Spleen (tissue), 11 donors: ENCODE measurements around the gene GPR35. TPM values are rescaled to one million over a fixed set of nuclear protein-coding genes. Genes with fewer than 3 reads are reported as not detected.
A peak's percentile ranks its signal among the peaks of the same experiment; 100 is the strongest.

ENCODE experiments used
- DNase-seq: peaks from one replicate; pipeline ENCODE4 v3.0.0-alpha.2; 2020
- H3K27ac ChIP-seq, 8 donors: fragments of 200-600 bp; sonication (generic) in 7 of 8; 1 replicate in 4 of 8; 2 replicates in 4 of 8; pipeline versions ENCODE4 v1.5.0 to v1.8.0; 2016 to 2021; ENCODE audit warnings: inconsistent platforms in 4 of 8, mild to moderate bottlenecking in 4 of 8, moderate library complexity in 1 of 8
- H3K27me3 ChIP-seq, 7 donors: fragments of 200-600 bp; sonication (generic) in 6 of 7; replicated peaks in 1 of 7; 1 replicate in 4 of 7; 2 replicates in 3 of 7; pipeline versions ENCODE4 v1.5.0 to v1.8.0; 2016 to 2021; ENCODE audit warnings: inconsistent platforms in 3 of 7, mild to moderate bottlenecking in 1 of 7
- H3K36me3 ChIP-seq, 6 donors: fragments of 200-600 bp; sonication (generic) in 5 of 6; 1 replicate in 4 of 6; 2 replicates in 2 of 6; pipeline versions ENCODE4 v1.5.0 to v1.8.0; 2016 to 2021; ENCODE audit warnings: inconsistent platforms in 2 of 6
- H3K4me1 ChIP-seq, 6 donors: fragments of 200-600 bp; sonication (generic) in 5 of 6; 1 replicate in 3 of 6; 2 replicates in 3 of 6; pipeline versions ENCODE4 v1.5.0 to v1.8.0; 2016 to 2021; ENCODE audit warnings: inconsistent platforms in 3 of 6
- H3K4me3 ChIP-seq, 8 donors: fragments of 200-600 bp; sonication (generic) in 7 of 8; 1 replicate in 4 of 8; 2 replicates in 4 of 8; pipeline versions ENCODE4 v1.5.0 to v1.8.0; 2016 to 2021; ENCODE audit warnings: inconsistent platforms in 4 of 8, mild to moderate bottlenecking in 4 of 8, moderate library complexity in 2 of 8
- H3K9me3 ChIP-seq, 8 donors: fragments of 200-600 bp; sonication (generic) in 7 of 8; 1 replicate in 4 of 8; 2 replicates in 4 of 8; pipeline versions ENCODE4 v1.5.0 to v1.8.0; 2016 to 2021; ENCODE audit warnings: inconsistent platforms in 4 of 8
- CTCF ChIP-seq, 11 experiments: fragments of 200-600 bp in 7 of 11; fragments of 450-650 bp in 4 of 11; sonication (generic) in 4 of 11; IDR thresholded peaks in 8 of 11; conservative IDR thresholded peaks in 3 of 11; 1 replicate in 7 of 11; 2 replicates in 4 of 11; pipeline versions ENCODE4 v1.4.0 to v1.8.0; 2016 to 2021; ENCODE audit warnings: antibody characterized with exemption in 11 of 11, inconsistent platforms in 4 of 11, mild to moderate bottlenecking in 1 of 11
- POLR2A ChIP-seq, 3 donors: fragments of 450-650 bp; IDR thresholded peaks; one replicate each; pipeline ENCODE4 v1.5.1; 2017; ENCODE audit warnings: antibody characterized with exemption in 3 of 3, mild to moderate bottlenecking in 1 of 3
- POLR2AphosphoS5 ChIP-seq, 3 donors: sonication (generic); formaldehyde crosslinking; IDR thresholded peaks; one replicate each; pipeline ENCODE4 v1.5.1; 2017; ENCODE audit warnings: antibody characterized with exemption in 3 of 3
- WGBS, 5 donors: extraction: QIAGEN DNeasy Blood & Tissue Kit in 3 of 5; methylation state at CpG; one replicate each; pipeline versions ENCODE4 v1.1.5 to v1.1.7; 2013 to 2018; 5-methylcytosine and 5-hydroxymethylcytosine counted together
- intact Hi-C: fragments of 100-400 bp; cut with DNase I; formaldehyde crosslinking; loops from one replicate; pipeline ENCODE4 v1.15.0; 2023; ENCODE audit warnings: low total_unique reads
- polyA plus RNA-seq, 3 donors: library from polyadenylated mRNA; stranded (reverse); fragments of 200-250 nt; gene quantifications; one replicate each; pipeline ENCODE4 v1.2.1, GENCODE V29; 2013
- total RNA-seq, 7 donors: library from RNA; depleted of rRNA in 3 of 7; stranded (reverse); fragments of >200 nt in 3 of 7; fragmentation: NEBNext Ultra II Directional in 4 of 7; extraction: Animal tissue kit (Norgen Biotek cat#: 25700) in 4 of 7; gene quantifications; one replicate each; pipeline versions ENCODE4 v1.1.0 to v1.2.1, GENCODE V29; 2016 to 2021
- donor health status: healthy with polysubstance abuse.
- donor health status: DM: no; HTN: no; CAD: no; lungs with moderate emphysema.
- donor health status: DM: no; HTN: no; CAD: no.
- donor health status: Bipolar disorder and iron deficiency.
- donor health status: healthy.
- donor health status: DM: no; HTN: no; CAD: no.
- donor health status: DM: yes; HTN: yes; CAD: no.

Gene GPR35
- total and polyA plus RNA-seq, 10 donors: 7.4 to 25.3 (median 18.3) TPM

GRCh38 chr2:240604939-240605716 lies 20.2 kb upstream of the GPR35 start:
- DNase-seq: peak; percentile 70
- intact Hi-C loops: no loop called here
- 69 to 93% (median 83%) methylated on average over 18 to 19 of the region's 19 CpGs for WGBS, 5 donors
- H3K9me3 ChIP-seq: no peaks in the 10 kb centered on the region
- no peaks in the 10 kb centered on the region for H3K27me3 ChIP-seq
- peak overlapping the region in 4 of 8 donors; percentile 1 to 61 (median 50) for H3K27ac ChIP-seq
- peaks cover 0 to 38% (median 8%) of the 10 kb centered on the region in 6 donors for H3K4me1 ChIP-seq
- TF ChIP-seq POLR2AphosphoS5 (IDR thresholded peaks at IDR 0.05) (peak in 1 of 3 donors; percentile 25), CTCF (IDR thresholded peaks at IDR 0.05 in 8 of 11, conservative IDR thresholded peaks at IDR 0.05 in 3 of 11) (no peak)
- peaks cover 0 to 33% (median 5%) of the 10 kb centered on the region in 6 donors for H3K36me3 ChIP-seq
- H3K4me3 ChIP-seq: peak overlapping the region in 1 of 8 donors; percentile 5

GRCh38 chr2:240605867-240606743 lies 19.2 kb upstream of the GPR35 start:
- 80 to 93% (median 86%) methylated on average over 8 to 12 of the region's 12 CpGs for WGBS, 5 donors
- no peaks in the 10 kb centered on the region for H3K9me3 ChIP-seq
- H3K27me3 ChIP-seq: no peaks in the 10 kb centered on the region
- H3K27ac ChIP-seq: peak overlapping the region in 1 of 8 donors; percentile 61
- no peak overlapping the region for H3K4me3 ChIP-seq
- peak; percentile 64 for DNase-seq
- H3K36me3 ChIP-seq: peaks cover 0 to 29% (median 0%) of the 10 kb centered on the region in 6 donors
- H3K4me1 ChIP-seq: peaks cover 0 to 31% (median 8%) of the 10 kb centered on the region in 6 donors
- intact Hi-C loops: no loop called here
- TF ChIP-seq POLR2AphosphoS5 (IDR thresholded peaks at IDR 0.05): no peak
- TF ChIP-seq POLR2A (IDR thresholded peaks at IDR 0.05): no peak
- TF ChIP-seq CTCF (IDR thresholded peaks at IDR 0.05 in 8 of 11, conservative IDR thresholded peaks at IDR 0.05 in 3 of 11): no peak

DNA sequence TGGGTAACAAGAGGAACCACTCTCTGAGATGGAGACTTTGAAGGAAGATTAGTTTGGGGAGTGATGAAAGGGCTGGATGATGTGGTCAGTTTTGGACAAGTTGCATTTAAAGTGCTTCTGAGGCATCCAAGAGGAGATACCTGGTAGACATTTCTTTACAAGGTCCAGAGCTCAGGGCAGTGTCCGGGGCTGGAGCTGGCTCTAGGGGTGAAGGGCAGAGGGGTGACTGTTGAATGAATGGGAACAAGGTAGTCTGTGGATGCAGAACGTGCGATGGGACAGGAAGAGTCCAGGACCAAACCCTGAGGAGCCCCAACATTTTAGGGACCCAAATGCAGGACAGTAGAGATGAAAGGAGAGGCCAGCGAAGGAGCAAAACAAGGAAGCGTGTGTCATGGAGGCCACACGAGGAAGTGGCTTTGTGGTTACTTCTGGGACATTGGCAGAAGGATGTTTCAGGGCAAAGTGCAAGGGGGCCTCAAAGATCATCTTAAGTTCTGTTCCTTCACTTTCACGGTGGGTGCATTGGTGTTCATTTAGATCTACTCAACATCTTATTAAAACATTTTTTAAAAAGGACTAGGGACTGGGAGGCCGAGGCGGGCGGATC lies 13.6 kb upstream of the GPR35 start:
- peaks cover 0 to 15% (median 0%) of the 10 kb centered on the region in 6 donors for H3K36me3 ChIP-seq
- H3K4me3 ChIP-seq: no peak overlapping the region
- intact Hi-C loops: no loop called here
- H3K27me3 ChIP-seq: no peaks in the 10 kb centered on the region
- DNase-seq: peak; percentile 58
- WGBS, 5 donors: 60 to 75% (median 65%) methylated on average over 10 of the region's 10 CpGs
- H3K4me1 ChIP-seq: peaks cover 0 to 25% (median 10%) of the 10 kb centered on the region in 6 donors
- TF ChIP-seq POLR2AphosphoS5 (IDR thresholded peaks at IDR 0.05) (peak in 1 of 3 donors; percentile 56), CTCF (IDR thresholded peaks at IDR 0.05 in 8 of 11, conservative IDR thresholded peaks at IDR 0.05 in 3 of 11) (no peak), POLR2A (IDR thresholded peaks at IDR 0.05) (no peak)
- peak overlapping the region in 3 of 8 donors; percentile 26 to 69 (median 67) for H3K27ac ChIP-seq
- H3K9me3 ChIP-seq: peaks cover 0 to 3% (median under 1%) of the 10 kb centered on the region in 8 donors
